PC-9 (cell line): ENCODE results near the gene UBQLN3. TPM values are rescaled to one million over a fixed set of nuclear protein-coding genes. Genes with fewer than 3 reads are reported as not detected.

ENCODE experiments used
- BruUV-seq: library from RNA; stranded (reverse); fragments of 400-500 nt; replicated peaks from 2 replicates; lab custom pipeline; 2021; lab: Mats Ljungman, UMichigan
- CTCF ChIA-PET: fragments of 300-600 bp; sonication (Branson Sonifier 250); formaldehyde crosslinking; loops from one replicate; lab custom pipeline; 2022; ENCODE audit warnings: antibody characterized with exemption; lab: Charles Lee
- POLR2A ChIA-PET: fragments of 300-600 bp; sonication (Branson Sonifier 250); formaldehyde crosslinking; loops from one replicate; lab custom pipeline; 2022; ENCODE audit warnings: antibody characterized with exemption; ENCODE audit not compliant: unreplicated experiment; lab: Charles Lee
- DNase-seq, 2 experiments: peaks; one replicate each; pipeline versions ENCODE4 v3.0.0 to v3.0.0-alpha.2; 2015 to 2022; ENCODE audit warnings: mixed read lengths in 1 of 2
- H2AFZ ChIP-seq: fragments of 200-600 bp; sonication (generic); 2 replicates; pipeline ENCODE4 v1.8.1; 2017; ENCODE audit warnings: antibody characterized with exemption
- H3F3A ChIP-seq: fragments of 200-600 bp; sonication (generic); 2 replicates; pipeline ENCODE4 v1.8.1; 2017; ENCODE audit warnings: antibody characterized with exemption, mild to moderate bottlenecking, low read depth; ENCODE audit not compliant: insufficient read depth
- H3K27ac ChIP-seq: fragments of 200-600 bp; sonication (generic); 2 replicates; pipeline ENCODE4 v1.6.1; 2016; ENCODE audit warnings: mixed run types
- H3K27me3 ChIP-seq: fragments of 200-600 bp; sonication (generic); 2 replicates; pipeline ENCODE4 v1.6.1; 2016; ENCODE audit warnings: low read depth, mixed run types; ENCODE audit not compliant: insufficient read depth
- H3K36me3 ChIP-seq: fragments of 200-600 bp; sonication (generic); 2 replicates; pipeline ENCODE4 v1.6.1; 2016; ENCODE audit warnings: low read depth, mixed run types
- H3K4me1 ChIP-seq: fragments of 200-600 bp; sonication (generic); replicated peaks from 2 replicates; pipeline ENCODE4 v1.6.1; 2016; ENCODE audit warnings: mixed run types; ENCODE audit not compliant: insufficient read depth
- H3K4me2 ChIP-seq: fragments of 200-600 bp; sonication (generic); 2 replicates; pipeline ENCODE4 v1.6.1; 2017; ENCODE audit warnings: mixed run types
- H3K4me3 ChIP-seq: fragments of 200-600 bp; sonication (generic); 2 replicates; pipeline ENCODE4 v1.6.1; 2016; ENCODE audit warnings: mixed run types
- H3K79me2 ChIP-seq: fragments of 200-600 bp; sonication (generic); 2 replicates; pipeline ENCODE4 v1.6.1; 2017; ENCODE audit warnings: low read depth, mixed run types
- H3K9me2 ChIP-seq: fragments of 200-600 bp; sonication (generic); 2 replicates; pipeline ENCODE4 v1.8.1; 2017; ENCODE audit warnings: mild to moderate bottlenecking; ENCODE audit not compliant: insufficient read depth
- H3K9me3 ChIP-seq: fragments of 200-600 bp; sonication (generic); 2 replicates; pipeline ENCODE4 v1.8.1; 2016; ENCODE audit warnings: low read depth; ENCODE audit not compliant: insufficient read depth
- H4K20me1 ChIP-seq: fragments of 200-600 bp; sonication (generic); 2 replicates; pipeline ENCODE4 v1.8.1; 2017; ENCODE audit not compliant: insufficient read depth
- CTCF ChIP-seq: fragments of 200-600 bp; sonication (generic); conservative IDR thresholded peaks from 2 replicates; pipeline ENCODE4 v1.6.1; 2017; ENCODE audit warnings: mixed run types, antibody characterized with exemption, mild to moderate bottlenecking, moderate library complexity
- EZH2 ChIP-seq: fragments of 200-600 bp; sonication (generic); IDR thresholded peaks from 2 replicates; pipeline ENCODE4 v1.8.0; 2017; ENCODE audit warnings: antibody characterized with exemption, low read depth
- intact Hi-C: fragments of 100-400 bp; cut with micrococcal nuclease; formaldehyde crosslinking; loops from one replicate; pipeline ENCODE4 v1.10.0; 2022; ENCODE audit not compliant: unreplicated experiment
- total RNA-seq: library from RNA; stranded (reverse); gene quantifications from 2 replicates; pipeline ENCODE4 v1.2.3, GENCODE V29; 2021

UBQLN3 gene
- total RNA-seq, 1 experiment from 2014 or later: not detected

GRCh38 chr11:5514841-5515240 is 5.1 kb upstream of the UBQLN3 start:
- Histone ChIP-seq H3K9me3 (no peaks in the 10 kb centered on the region), H2AFZ (no peak overlapping the region), H3K27ac (no peak overlapping the region), H3K4me2 (no peak overlapping the region), H3K36me3 (no peaks in the 10 kb centered on the region), H3K79me2 (no peaks in the 10 kb centered on the region), H4K20me1 (no peaks in the 10 kb centered on the region), H3F3A (no peaks in the 10 kb centered on the region), H3K4me3 (no peak overlapping the region), H3K27me3 (no peaks in the 10 kb centered on the region; the same call in 1 of the 2 replicates), H3K9me2 (no peaks in the 10 kb centered on the region), H3K4me1 (no peaks in the 10 kb centered on the region)
- POLR2A ChIA-PET: no interaction called here
- TF ChIP-seq EZH2: no peak
- TF ChIP-seq CTCF: no peak
- intact Hi-C loops: no loop called here
- CTCF ChIA-PET: no interaction called here
- no peak for DNase-seq
- no TSS peak for BruUV-seq

GRCh38 chr11:5508605-5509004 is 1.2 kb downstream of the UBQLN3 start:
- no peak overlapping the region for H3K27ac ChIP-seq
- CTCF ChIA-PET: no interaction called here
- no peak for DNase-seq
- H3K4me2 ChIP-seq: no peak overlapping the region
- POLR2A ChIA-PET: no interaction called here
- no peaks in the 10 kb centered on the region for H3K9me3 ChIP-seq
- intact Hi-C loops: no loop called here
- H3K4me3 ChIP-seq: no peak overlapping the region
- 0 out of 2 replicates have a peak, but pooled peaks cover 6% of the 10 kb centered on the region for H3K79me2 ChIP-seq
- no peaks in the 10 kb centered on the region for H3K9me2 ChIP-seq
- no peak overlapping the region for H2AFZ ChIP-seq
- no peaks in the 10 kb centered on the region for H3K4me1 ChIP-seq
- H4K20me1 ChIP-seq: no peaks in the 10 kb centered on the region
- H3K36me3 ChIP-seq: no peaks in the 10 kb centered on the region
- TF ChIP-seq CTCF: no peak
- TF ChIP-seq EZH2: no peak
- no peaks in the 10 kb centered on the region for H3F3A ChIP-seq
- no peaks in the 10 kb centered on the region; the same call in 1 of the 2 replicates for H3K27me3 ChIP-seq
- BruUV-seq: no TSS peak

GRCh38 chr11:5507933-5508305 is 1.8 kb downstream of the UBQLN3 start:
- BruUV-seq: no TSS peak
- ChIA-PET POLR2A (no interaction called here), CTCF (no interaction called here)
- Histone ChIP-seq H3K4me2 (no peak overlapping the region), H3K4me1 (no peaks in the 10 kb centered on the region), H3K27me3 (no peaks in the 10 kb centered on the region; the same call in 1 of the 2 replicates), H3K9me2 (no peaks in the 10 kb centered on the region), H3K27ac (no peak overlapping the region), H3K4me3 (no peak overlapping the region), H2AFZ (no peak overlapping the region), H3K36me3 (no peaks in the 10 kb centered on the region), H3K79me2 (0 out of 2 replicates have a peak, but pooled peaks cover 6% of the 10 kb centered on the region), H3K9me3 (no peaks in the 10 kb centered on the region), H3F3A (no peaks in the 10 kb centered on the region), H4K20me1 (no peaks in the 10 kb centered on the region)
- no peak for DNase-seq
- intact Hi-C loops: no loop called here
- TF ChIP-seq CTCF (no peak), EZH2 (no peak)
